Esophagus muscularis mucosa (tissue), 4 donors: Measurements from ENCODE around the gene PEPD. TPM values are rescaled to one million over a fixed set of nuclear protein-coding genes. Genes with fewer than 3 reads are reported as not detected.
"Not testable (repeated sequence)": the region's sequence is repeated elsewhere in the genome, so short reads cannot be mapped to it uniquely, and the experiment has no call there.

Source experiments
- DNase-seq: peaks from one replicate; pipeline ENCODE4 v3.0.0-alpha.2; 2017; ENCODE audit errors: extremely low spot score
- H3K27ac ChIP-seq, 4 donors: fragments of 200-600 bp; sonication (generic); replicated peaks in 1 of 4; 1 replicate in 3 of 4; 2 replicates in 1 of 4; pipeline ENCODE4 v1.5.1; 2016 to 2019; ENCODE audit warnings: mild to moderate bottlenecking in 1 of 4
- H3K27me3 ChIP-seq, 4 donors: fragments of 200-600 bp; sonication (generic); one replicate each; pipeline versions ENCODE4 v1.5.1 to v1.6.0; 2016 to 2019
- H3K36me3 ChIP-seq, 4 donors: fragments of 200-600 bp; sonication (generic); one replicate each; pipeline ENCODE4 v1.5.1; 2016 to 2019
- H3K4me1 ChIP-seq, 4 donors: fragments of 200-600 bp; sonication (generic); one replicate each; pipeline ENCODE4 v1.5.1; 2016 to 2019
- H3K4me3 ChIP-seq, 4 donors: fragments of 200-600 bp; sonication (generic); 1 replicate in 2 of 4; 2 replicates in 2 of 4; pipeline ENCODE4 v1.5.1; 2016 to 2019; ENCODE audit warnings: mild to moderate bottlenecking in 4 of 4, moderate library complexity in 1 of 4
- H3K9me3 ChIP-seq, 4 donors: fragments of 200-600 bp; sonication (generic); 1 replicate in 3 of 4; 2 replicates in 1 of 4; pipeline ENCODE4 v1.5.1; 2016 to 2019
- CTCF ChIP-seq, 3 experiments: fragments of 200-600 bp in 2 of 3; fragments of 450-650 bp in 1 of 3; sonication (generic) in 2 of 3; IDR thresholded peaks; one replicate each; pipeline ENCODE4 v1.5.1; 2017 to 2019; ENCODE audit warnings: antibody characterized with exemption in 3 of 3, mild to moderate bottlenecking in 2 of 3, moderate library complexity in 1 of 3
- EP300 ChIP-seq: sonication (generic); formaldehyde crosslinking; IDR thresholded peaks from one replicate; pipeline ENCODE4 v1.6.1; 2017; ENCODE audit warnings: antibody characterized with exemption
- POLR2A ChIP-seq: fragments of 450-650 bp; IDR thresholded peaks from one replicate; pipeline ENCODE4 v1.6.1; 2017; ENCODE audit warnings: antibody characterized with exemption, moderate library complexity, mild to moderate bottlenecking, low read depth
- POLR2AphosphoS5 ChIP-seq, 2 donors: sonication (generic); formaldehyde crosslinking; IDR thresholded peaks; one replicate each; pipeline ENCODE4 v1.6.1; 2017; ENCODE audit warnings: antibody characterized with exemption in 2 of 2
- WGBS: methylation state at CpG from one replicate; pipeline ENCODE4 v1.1.5; 2018; 5-methylcytosine and 5-hydroxymethylcytosine counted together
- intact Hi-C: fragments of 100-400 bp; cut with DNase I; formaldehyde crosslinking; loops from one replicate; pipeline ENCODE4 v1.15.1; 2023
- total RNA-seq, 4 donors: library from RNA; depleted of rRNA; stranded (reverse); fragments of >200 nt; gene quantifications; one replicate each; pipeline versions ENCODE4 v1.1.0 to v1.2.1, GENCODE V29; 2016

The PEPD gene
- total RNA-seq, 4 donors from 2014 or later, result 59.8 to 90.9 (median 73.0) TPM

- intact Hi-C loops, result no loop called here
- Histone ChIP-seq H3K27me3 (no peaks in the 10 kb centered on the region), H3K4me1 (no peaks in the 10 kb centered on the region), H3K27ac (no peak overlapping the region), H3K9me3 (no peaks in the 10 kb centered on the region), H3K36me3 (peaks cover 10 to 63% (median 40%) of the 10 kb centered on the region in 4 donors), H3K4me3 (no peak overlapping the region)
- 96% methylated on average over 7 of the region's 7 CpGs for WGBS
- no peak for DNase-seq
- no peak for TF ChIP-seq POLR2AphosphoS5 (IDR thresholded peaks at IDR 0.05)
- TF ChIP-seq POLR2A, result no peak
- no peak for TF ChIP-seq EP300
- TF ChIP-seq CTCF (IDR thresholded peaks at IDR 0.05), result no peak
These were observed 29.5 kb downstream of the PEPD start for GRCh38 chr19:33492090-33492489.

- peaks cover 10 to 61% (median 35%) of the 10 kb centered on the region in 4 donors for H3K36me3 ChIP-seq
These were observed 31.0 kb downstream of the PEPD start for GRCh38 chr19:33490596-33490995.

GRCh38 chr19:33490041-33490451 lies 31.5 kb downstream of the PEPD start:
- DNase-seq, result no peak
- intact Hi-C loops, result no loop called here
- 93% methylated on average over 3 of the region's 9 CpGs for WGBS
- TF ChIP-seq CTCF (IDR thresholded peaks at IDR 0.05), result no peak
- no peak for TF ChIP-seq POLR2AphosphoS5 (IDR thresholded peaks at IDR 0.05)
- TF ChIP-seq EP300, result no peak
- TF ChIP-seq POLR2A, result no peak
- Histone ChIP-seq H3K36me3 (peaks cover 10 to 59% (median 35%) of the 10 kb centered on the region in 4 donors), H3K9me3 (no peaks in the 10 kb centered on the region), H3K4me1 (no peaks in the 10 kb centered on the region), H3K27me3 (no peaks in the 10 kb centered on the region), H3K27ac (no peak overlapping the region), H3K4me3 (no peak overlapping the region)

More at GRCh38 chr19:33490596-33490995, 31.0 kb downstream of the PEPD start:
- H3K9me3 ChIP-seq, intact Hi-C loops, H3K4me1 ChIP-seq, H3K27me3 ChIP-seq, H3K27ac ChIP-seq, DNase-seq, H3K4me3 ChIP-seq: not testable (repeated sequence)
- WGBS, result 90% methylated on average over 8 of the region's 8 CpGs

GRCh38 chr19:33488826-33489225 lies 32.8 kb downstream of the PEPD start:
- DNase-seq, result no peak
- 92% methylated on average over 6 of the region's 8 CpGs for WGBS
- no peak overlapping the region for H3K27ac ChIP-seq
- peaks cover 0 to 5% (median 1%) of the 10 kb centered on the region in 4 donors for H3K9me3 ChIP-seq
- no peaks in the 10 kb centered on the region for H3K4me1 ChIP-seq
- TF ChIP-seq CTCF (IDR thresholded peaks at IDR 0.05) (no peak), POLR2A (no peak), POLR2AphosphoS5 (IDR thresholded peaks at IDR 0.05) (no peak), EP300 (no peak)
- intact Hi-C loops, result no loop called here
- peaks cover 10 to 64% (median 41%) of the 10 kb centered on the region in 4 donors for H3K36me3 ChIP-seq
- no peaks in the 10 kb centered on the region for H3K27me3 ChIP-seq
- no peak overlapping the region for H3K4me3 ChIP-seq

- no peak overlapping the region for H3K4me3 ChIP-seq
- H3K27me3 ChIP-seq, result no peaks in the 10 kb centered on the region
- H3K36me3 ChIP-seq, result peaks cover 10 to 70% (median 41%) of the 10 kb centered on the region in 4 donors
- intact Hi-C loops, result no loop called here
- WGBS, result 82% methylated on average over 15 of the region's 16 CpGs
- no peaks in the 10 kb centered on the region for H3K4me1 ChIP-seq
- H3K9me3 ChIP-seq, result peaks cover 0 to 11% (median 7%) of the 10 kb centered on the region in 4 donors
- no peak for TF ChIP-seq POLR2AphosphoS5 (IDR thresholded peaks at IDR 0.05)
- no peak for TF ChIP-seq EP300
- TF ChIP-seq POLR2A, result no peak
- TF ChIP-seq CTCF (IDR thresholded peaks at IDR 0.05), result no peak
- H3K27ac ChIP-seq, result no peak overlapping the region
- no peak for DNase-seq
These were observed 33.4 kb downstream of the PEPD start for GRCh38 chr19:33487901-33488800.
